Right ventricle myocardium inferior (tissue), 1 donor: Measurements from ENCODE around the gene KLHL25. TPM values are rescaled to one million over a fixed set of nuclear protein-coding genes. Genes with fewer than 3 reads are reported as not detected.

Experiments
- ATAC-seq: fragments of 200-7000 bp; cut with Tn5 transposase; one replicate; pipeline ENCODE4 v1.9.1; 2020; ENCODE audit warnings: mild to moderate bottlenecking, moderate library complexity
- DNase-seq: peaks from one replicate; pipeline ENCODE4 v3.0.0; 2021; ENCODE audit errors: missing footprints
- intact Hi-C: fragments of 100-400 bp; cut with DNase I; formaldehyde crosslinking; loops from one replicate; pipeline ENCODE4 v1.11.0; 2022
- total RNA-seq: library from RNA; stranded (reverse); fragmentation: NEBNext Ultra II Directional; extraction: Animal tissue kit (Norgen Biotek cat#: 25700); gene quantifications from one replicate; pipeline ENCODE4 v1.2.1, GENCODE V29; 2021
- donor health status: DM: no; HTN: yes; CAD: no; lungs with severe emphysema.

KLHL25 gene
- total RNA-seq, 1 donor from 2014 or later = 4.5 TPM

DNA sequence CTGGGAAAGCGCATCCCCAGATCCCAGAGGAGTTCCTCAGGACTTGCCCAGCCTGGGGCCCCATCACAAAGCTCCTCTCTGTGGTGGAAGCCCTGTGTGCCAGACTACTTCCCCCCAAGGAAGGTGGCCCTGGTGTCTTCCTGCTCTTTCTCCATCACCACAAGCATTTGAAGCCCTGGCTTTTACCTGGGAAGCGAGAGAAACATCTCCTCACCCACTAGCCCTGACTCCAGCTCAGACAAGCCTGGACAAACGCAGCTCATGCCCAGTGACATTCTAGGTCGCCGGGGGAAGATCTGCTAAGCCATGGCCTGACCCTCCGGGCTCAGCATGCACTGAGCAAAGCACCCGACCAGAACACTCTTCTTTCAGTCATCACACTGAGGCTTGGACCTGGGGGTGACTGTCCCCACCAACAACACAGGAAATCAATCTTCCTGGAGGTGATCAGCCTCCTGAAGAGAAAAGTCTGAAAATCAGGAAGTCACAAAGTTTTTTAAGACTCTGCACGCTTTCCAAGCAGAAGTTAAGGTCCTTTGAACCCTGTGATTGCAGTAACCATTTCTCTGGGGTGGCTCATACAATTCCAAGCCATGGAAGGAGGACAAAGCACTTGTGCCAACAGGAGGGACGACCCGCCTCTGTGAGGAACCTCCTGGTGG lies 40.8 kb downstream of the KLHL25 start:
- no peak for ATAC-seq
- DNase-seq = no peak
- intact Hi-C loops = loop anchor here (5.0 kb wide), 2 partner anchors 38 to 78 kb away; partner anchors contain the start of gene KLHL25

DNA sequence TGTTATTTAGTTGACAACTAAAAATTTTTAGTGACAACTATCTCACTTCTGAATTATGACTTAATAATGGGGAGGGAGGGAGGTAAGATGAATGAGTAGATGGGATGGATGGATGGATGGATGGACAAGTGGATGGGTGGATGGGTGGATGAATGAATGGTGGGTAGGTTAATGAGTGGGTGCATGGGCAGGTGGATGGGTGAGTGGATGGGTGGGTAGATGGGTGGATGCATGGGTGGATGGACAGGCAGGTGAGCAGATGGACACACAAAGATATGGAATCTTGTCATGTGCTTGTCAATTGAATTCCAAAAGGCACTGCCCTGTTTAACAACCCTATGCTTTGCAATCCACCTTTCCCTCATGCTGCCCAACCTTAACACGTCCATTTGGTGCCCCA lies 41.5 kb downstream of the KLHL25 start:
- intact Hi-C loops = loop anchor here (5.0 kb wide), 2 partner anchors 39 to 79 kb away; partner anchors contain the start of gene KLHL25
- ATAC-seq = no peak
- no peak for DNase-seq

- peak; percentile 56 for DNase-seq
- intact Hi-C loops = loop anchor here (5.0 kb wide), 2 partner anchors 40 to 80 kb away; partner anchors contain the start of gene KLHL25
- no peak for ATAC-seq
These were observed 42.2 kb downstream of the KLHL25 start for GRCh38 chr15:85752491-85752961.

DNA sequence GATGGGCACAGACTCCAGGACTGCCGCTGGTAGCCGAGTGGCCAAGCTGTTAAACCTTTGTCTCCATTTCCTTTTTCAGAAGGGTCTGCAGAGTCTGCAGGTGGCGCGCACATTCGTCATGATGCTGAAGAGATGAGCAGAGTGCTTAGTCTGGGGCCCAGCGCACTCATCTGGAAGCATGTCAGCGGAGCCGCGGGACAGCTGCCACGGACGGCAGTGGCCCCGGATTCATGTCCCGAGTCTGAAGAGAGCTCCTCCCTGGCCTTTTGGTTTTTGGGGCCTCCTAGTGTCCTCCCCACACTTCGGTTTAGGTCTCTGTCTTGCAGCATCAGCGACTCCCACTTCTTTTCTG lies 42.6 kb downstream of the KLHL25 start:
- intact Hi-C loops = loop anchor here (5.0 kb wide), 2 partner anchors 40 to 80 kb away; partner anchors contain the start of gene KLHL25
- DNase-seq (peak; percentile 57), ATAC-seq (no peak)

- DNase-seq (peak; percentile 60), ATAC-seq (no peak)
- intact Hi-C loops = loop anchor here (5.0 kb wide), 2 partner anchors 41 to 81 kb away; partner anchors contain the start of gene KLHL25
These were observed 43.2 kb downstream of the KLHL25 start for GRCh38 chr15:85751291-85752123.

GRCh38 chr15:85750319-85751290 lies 44.1 kb downstream of the KLHL25 start:
- intact Hi-C loops = loop anchor here (5.0 kb wide), 2 partner anchors 42 to 82 kb away; partner anchors contain the start of gene KLHL25
- DNase-seq = peak; percentile 88
- ATAC-seq = peak; percentile 75

GRCh38 chr15:85749261-85750151 lies 45.2 kb downstream of the KLHL25 start:
- peak; percentile 81 for DNase-seq
- intact Hi-C loops = loop anchor here (5.0 kb wide), 2 partner anchors 43 to 83 kb away; partner anchors contain the start of gene KLHL25
- peak; percentile 65 for ATAC-seq

DNA sequence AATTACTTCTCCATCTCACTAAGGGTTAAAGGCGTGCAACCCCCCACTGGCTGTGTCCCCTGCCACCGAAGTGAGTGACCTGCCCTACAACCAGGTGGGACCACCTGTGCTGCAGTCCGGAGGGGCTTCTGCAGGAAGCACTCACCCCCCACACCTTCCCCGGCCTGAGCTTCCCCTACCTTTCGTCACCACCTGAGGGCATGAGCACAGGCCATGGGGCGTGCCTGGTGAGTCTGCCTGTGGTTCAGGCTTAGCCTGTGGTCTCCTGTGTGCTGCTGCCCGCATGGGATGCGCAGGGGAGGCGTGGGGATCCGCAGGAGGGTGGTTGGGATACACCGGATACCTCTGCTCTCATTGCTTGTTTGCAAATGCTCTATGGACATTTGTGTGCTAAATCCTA lies 46.0 kb downstream of the KLHL25 start:
- intact Hi-C loops = no loop called here
- DNase-seq = peak; percentile 22
- no peak for ATAC-seq

DNA sequence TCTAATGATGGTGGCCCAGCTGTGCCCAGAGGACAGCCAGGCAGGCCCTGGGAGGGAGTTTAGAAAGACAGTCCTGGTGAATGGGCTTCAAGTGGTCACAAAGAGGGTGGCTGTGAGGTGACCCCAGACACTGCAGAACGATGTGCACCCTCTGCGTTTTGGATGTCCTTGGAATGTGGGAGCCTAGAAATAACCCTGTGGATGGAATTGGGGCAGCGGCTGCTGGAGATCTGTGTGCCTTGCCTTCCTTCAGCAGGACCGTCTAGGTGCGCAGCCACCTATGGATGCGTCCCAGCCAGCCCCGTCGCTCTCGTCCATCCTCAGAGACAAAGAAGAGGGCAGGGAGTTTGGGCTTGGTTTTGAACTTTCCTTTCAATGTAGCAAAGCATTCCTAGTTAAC lies 46.5 kb downstream of the KLHL25 start:
- ATAC-seq = no peak
- peak; percentile 50 for DNase-seq
- intact Hi-C loops = no loop called here

GRCh38 chr15:85746641-85747040 lies 48.1 kb downstream of the KLHL25 start:
- ATAC-seq = no peak
- intact Hi-C loops = no loop called here
- peak; percentile 32 for DNase-seq

- ATAC-seq (no peak), DNase-seq (peak; percentile 34)
- intact Hi-C loops = no loop called here
These were observed 49.1 kb downstream of the KLHL25 start for GRCh38 chr15:85745525-85746150.

DNA sequence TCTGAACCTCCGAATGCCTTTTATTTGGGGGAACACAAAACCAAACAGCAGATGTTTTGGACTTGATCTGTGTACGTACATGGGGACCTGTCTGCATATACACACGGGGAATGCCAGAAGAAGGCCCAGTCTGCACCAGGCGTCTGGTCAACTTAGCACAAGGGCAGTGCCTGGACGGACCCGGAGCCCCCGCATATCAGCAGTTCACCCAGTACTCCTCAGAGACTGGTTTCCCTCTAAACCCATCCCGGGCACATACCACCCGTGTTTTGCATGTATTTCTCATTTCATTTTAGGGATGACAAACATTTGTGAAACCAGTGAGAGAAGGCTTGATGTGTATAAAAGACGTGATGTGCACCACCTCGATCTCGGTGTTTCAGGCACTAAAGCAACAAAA lies 49.7 kb downstream of the KLHL25 start:
- DNase-seq = peak; percentile 69
- ATAC-seq = no peak
- intact Hi-C loops = no loop called here

GRCh38 chr15:85744579-85744978 lies 50.1 kb downstream of the KLHL25 start:
- intact Hi-C loops = no loop called here
- ATAC-seq = no peak
- peak; percentile 18 for DNase-seq

GRCh38 chr15:85743392-85744055 lies 51.2 kb downstream of the KLHL25 start:
- no peak for DNase-seq
- no peak for ATAC-seq
- intact Hi-C loops = no loop called here

DNA sequence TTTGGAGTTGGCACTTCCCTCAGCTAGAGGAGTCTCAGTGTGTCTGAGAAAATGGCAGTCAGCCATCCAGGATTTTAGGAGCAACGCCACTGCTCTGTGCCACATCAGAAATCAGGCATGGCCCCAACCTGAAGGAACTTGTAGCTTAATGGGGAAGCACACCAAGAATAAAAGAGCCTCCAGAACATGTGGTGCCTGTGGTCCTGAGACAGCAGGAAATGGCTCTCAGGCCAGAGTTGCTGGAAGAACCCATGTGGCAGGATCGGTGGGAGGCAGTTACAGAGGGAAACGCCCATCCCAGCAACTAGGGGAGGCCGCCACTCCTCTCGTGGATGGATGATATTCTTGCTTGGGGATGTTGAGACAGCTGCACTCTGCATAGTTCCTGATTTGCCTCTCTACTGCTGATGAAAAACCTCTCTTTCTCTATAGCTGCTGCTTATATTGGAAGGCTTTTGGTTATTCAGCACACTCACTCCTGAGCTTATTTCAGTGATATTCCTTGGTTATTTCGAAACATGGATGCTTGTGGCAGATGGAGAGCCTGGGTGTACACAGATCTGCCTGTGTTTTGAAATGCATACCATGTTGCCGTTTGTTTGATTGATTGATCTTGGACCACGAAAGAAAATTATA lies 52.4 kb downstream of the KLHL25 start:
- ATAC-seq = peak; percentile 18
- intact Hi-C loops = no loop called here
- DNase-seq = no peak

DNA sequence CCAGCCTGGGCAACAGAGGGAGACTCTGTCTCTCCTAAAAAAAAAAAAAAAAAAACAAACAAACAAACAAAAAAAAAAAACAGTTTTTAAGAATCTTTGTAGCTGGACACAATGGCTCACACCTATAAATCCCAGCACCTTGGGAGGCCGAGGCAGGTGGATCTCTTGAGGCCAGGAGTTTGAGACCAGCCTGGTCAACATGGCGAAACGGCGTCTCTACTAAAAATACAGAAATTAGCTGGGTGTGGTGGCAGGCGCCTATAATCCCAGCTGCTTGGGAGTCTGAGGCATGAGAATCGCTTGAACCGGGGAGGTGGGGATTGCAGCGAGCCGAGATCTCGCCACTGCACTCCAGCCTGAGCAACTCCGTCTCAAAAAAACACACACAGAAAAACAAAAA lies 53.1 kb downstream of the KLHL25 start:
- DNase-seq = peak; percentile 37
- intact Hi-C loops = no loop called here
- no peak for ATAC-seq
